ENCODE results near the gene CHAC2.
A peak's percentile ranks its signal among the peaks of the same experiment; 100 is the strongest.
"Not testable (repeated sequence)": the region's sequence is repeated elsewhere in the genome, so short reads cannot be mapped to it uniquely, and the experiment has no call there.

The CHAC2 gene

DNA sequence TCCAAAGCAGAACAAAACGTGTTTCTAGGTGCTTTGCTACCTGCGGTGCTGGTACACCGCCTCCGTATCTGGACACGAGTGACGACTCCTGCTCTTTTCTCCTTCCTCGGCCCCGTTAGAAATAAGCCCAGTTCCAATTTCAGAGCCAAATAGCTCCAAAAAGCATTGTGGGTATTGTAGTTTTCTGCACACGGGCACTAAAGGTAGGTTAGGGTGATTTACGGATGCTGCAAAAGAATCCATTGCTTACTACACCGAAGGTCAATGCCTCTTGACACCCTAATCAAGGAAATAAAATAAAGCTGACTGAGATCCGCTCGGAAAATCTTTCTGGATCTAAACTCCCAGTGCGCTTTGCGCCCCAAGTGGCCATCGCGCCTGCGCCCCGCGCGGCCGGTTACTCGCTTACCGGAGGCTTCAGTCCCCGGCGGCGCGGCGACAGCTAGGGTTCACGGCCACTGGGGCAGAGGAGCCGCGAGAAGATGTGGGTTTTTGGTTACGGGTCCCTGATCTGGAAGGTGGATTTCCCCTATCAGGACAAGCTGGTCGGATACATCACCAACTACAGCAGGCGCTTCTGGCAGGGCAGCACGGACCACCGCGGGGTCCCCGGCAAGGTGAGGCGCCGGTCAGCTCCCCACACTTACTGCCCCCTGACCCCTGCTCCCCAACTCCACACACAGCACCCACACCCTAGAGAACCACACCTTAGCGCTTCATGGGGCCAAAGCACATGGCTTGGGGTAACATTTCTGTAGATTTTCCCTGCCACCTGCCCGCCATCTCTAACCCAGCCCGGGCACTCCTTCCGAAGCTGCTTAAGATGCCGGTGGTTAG, at the start of gene CHAC2:
Gene CHAC2, plus strand, starts transcription at position 400 of the 837 bp plus-strand sequence. Its CDS starts 83 bp downstream, at position 483.
- peak; percentile 77 for DNase-seq

DNA sequence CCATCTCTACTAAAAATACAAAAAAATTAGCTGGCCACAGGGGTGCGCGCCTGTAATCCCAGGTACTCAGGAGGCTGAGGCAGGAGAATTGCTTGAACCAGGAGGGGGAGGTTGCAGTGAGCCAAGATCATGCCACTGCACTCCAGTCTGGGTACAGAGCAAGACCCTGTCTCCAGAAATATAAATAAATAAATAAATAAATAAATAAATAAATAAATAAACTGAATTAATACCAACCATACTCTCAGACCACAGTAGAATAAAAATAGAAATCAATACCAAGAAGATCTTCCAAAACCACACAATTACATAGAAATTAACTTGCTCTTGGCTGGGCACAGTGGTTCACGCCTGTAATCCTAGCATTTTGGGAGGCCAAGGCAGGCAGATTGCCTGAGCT, 46.7 kb upstream of the CHAC2 start:
- not testable (repeated sequence) for DNase-seq

DNA sequence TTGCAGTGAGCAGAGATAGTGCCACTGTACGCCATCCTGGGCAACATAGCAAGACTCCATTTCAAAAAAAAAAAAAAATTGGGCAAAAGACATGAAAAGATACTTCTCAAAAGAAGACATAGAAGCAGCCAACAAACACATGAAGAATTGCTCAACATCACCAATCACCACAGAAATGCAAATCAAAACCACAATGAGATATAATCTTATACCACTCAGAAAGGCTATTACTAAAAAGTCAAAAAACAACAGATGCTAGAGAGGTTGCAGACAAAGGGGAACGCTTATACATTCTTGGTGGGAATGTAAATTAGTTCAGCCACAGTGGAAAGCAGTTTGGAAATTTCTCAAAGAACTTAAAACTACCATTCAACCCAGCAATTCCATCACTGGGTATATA, 43.1 kb upstream of the CHAC2 start:
- peak; percentile 20 for DNase-seq

DNA sequence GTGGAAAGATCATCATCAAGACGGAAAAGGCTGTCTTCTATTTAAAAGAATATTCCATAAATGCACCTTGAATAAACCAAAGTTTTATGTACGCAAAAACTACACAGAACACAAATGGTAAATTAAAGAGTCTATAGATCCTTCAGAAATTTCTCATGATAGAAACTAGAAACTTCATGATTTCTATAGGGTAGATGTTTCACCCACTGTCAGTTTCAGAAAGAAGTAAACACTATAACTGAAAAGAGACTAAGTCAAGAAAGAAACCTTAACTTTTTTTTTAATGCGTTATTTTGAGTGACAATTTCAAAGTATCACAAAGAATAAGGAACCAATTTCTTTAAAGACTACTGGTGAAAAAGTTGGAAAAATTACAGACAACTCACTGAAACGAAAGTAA, 41.9 kb upstream of the CHAC2 start:
- DNase-seq: no peak

DNA sequence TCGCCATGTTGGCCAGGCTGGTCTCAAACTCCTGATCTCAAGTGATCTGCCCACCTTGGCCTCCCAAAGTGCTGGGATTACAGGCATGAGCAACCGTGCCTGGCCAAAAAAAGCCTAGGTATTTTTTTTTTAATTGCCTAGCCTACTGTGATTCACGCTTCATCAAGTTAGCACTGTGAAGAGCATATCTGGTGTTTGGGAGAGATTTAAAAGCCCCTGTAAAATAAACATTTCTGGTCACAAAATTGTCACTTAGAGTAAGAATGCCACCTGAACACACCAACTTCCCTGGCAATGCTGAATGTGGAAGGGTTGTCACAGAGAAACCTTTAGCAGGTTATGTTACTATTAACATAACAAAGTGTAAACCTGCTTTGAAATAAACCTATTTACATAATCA, 39.7 kb upstream of the CHAC2 start:
- DNase-seq: no peak

DNA sequence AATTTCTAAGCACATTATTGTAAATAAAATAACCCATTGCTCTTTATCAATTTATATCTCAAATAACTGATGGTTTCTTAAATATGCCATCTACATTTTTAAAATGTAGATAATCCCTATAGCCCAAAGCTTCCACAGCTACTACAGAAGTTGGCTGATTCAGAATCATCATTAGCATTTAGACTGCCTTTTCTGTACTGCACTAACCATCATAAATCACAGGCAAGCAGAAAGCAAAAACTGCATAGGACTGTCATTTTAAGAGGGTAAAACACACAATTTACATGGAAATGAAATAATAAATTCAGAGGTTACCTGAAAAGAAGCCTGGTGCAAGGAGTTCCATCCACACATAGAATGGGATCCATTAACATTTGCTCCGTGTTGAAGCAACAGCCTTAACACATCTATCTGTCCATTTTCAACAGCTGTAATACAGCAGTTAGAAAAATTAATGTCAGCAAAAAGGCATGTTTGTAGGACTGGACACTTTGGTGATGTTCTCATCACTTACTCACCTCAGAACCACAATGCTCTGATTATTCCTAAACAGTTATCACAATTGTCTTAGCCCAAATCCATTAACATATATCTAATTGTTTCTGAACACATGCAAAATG, 38.4 kb upstream of the CHAC2 start:
- no peak for DNase-seq

DNA sequence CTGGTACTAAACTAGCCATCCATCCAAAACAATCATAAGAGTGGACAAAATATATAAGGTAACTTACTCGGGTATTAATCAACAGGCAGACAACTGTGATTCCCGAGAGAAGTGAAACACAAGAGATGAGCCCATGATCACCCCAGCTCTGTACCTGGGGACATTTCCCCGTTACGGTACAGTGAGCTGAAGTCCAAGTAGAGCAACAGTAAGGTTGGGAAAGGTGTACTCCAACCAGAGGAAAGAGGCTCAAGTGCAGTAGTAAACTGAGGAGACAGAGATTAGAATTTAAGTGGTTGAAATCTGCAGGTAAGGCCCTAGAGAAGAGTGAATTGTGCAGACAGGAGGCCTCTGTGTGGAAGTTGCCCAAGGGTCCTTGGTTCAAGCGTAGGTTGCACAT, 30.5 kb upstream of the CHAC2 start:
- no peak for DNase-seq

DNA sequence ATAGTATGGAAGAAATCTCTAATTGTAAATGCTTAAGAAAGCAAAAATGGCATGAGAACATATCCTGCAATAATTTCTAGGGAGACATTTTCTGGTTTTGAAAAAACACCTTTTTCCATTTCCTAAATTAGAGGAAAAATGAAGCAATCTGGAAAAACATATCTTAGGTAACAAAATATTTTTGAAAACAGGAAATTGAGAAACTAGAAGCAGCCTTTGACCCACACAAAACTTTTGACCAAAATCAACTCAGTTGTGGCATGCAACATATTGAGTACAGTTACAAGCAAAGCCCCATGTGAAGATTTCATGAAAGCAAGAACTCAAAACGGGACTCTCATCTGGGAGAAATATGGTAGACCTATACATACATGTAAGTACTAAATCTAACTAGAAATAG, 28.6 kb upstream of the CHAC2 start:
- DNase-seq: no peak

DNA sequence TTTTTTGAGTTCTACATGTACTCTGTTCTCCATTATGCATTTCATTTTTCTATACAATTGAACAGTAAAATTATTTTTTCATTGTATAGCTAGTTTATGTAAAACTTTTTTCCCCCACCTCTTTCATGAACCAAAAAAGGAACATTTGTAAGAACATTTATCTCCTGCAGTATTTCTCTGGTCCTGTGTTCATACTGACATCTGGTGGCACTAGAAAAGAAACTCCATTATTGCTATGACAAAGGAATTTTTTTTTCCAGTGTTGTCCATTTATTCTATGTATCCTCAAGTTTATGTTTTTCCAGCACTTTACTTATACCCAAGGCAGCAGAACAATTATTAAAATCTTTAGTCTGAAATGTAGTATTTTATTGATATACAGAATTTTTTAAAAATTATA, 27.4 kb upstream of the CHAC2 start:
- DNase-seq: peak; percentile 35

DNA sequence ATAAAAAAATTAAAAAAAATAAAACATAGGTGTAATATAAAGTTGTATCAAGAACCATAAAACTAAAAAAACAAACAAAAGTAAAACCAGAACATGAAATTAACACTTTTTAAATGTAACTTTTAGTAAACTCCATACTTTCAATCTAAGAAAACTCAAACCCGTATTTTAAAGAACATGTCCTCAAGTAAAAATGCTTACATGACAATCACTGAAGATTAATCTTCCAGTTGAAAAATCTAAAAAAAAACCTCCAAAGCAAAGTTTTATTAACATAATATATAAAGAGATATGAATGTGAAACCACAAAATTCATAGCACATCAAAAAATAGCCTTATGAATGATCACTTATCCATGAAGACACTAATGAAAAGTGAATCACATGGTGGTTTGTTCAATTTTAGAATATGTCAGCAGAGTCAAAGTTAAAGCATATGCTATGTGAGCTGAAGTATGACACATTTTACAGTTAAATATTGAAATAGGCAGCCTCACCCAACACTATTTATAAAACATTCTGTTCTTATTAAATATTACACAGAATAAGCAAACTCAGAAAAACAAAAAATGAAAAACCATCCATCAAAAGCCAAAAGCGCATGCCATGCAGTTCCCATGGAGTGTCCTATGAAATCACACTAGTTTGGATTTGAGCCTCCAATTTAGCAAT, 23.1 kb upstream of the CHAC2 start:
- DNase-seq: peak; percentile 11

DNA sequence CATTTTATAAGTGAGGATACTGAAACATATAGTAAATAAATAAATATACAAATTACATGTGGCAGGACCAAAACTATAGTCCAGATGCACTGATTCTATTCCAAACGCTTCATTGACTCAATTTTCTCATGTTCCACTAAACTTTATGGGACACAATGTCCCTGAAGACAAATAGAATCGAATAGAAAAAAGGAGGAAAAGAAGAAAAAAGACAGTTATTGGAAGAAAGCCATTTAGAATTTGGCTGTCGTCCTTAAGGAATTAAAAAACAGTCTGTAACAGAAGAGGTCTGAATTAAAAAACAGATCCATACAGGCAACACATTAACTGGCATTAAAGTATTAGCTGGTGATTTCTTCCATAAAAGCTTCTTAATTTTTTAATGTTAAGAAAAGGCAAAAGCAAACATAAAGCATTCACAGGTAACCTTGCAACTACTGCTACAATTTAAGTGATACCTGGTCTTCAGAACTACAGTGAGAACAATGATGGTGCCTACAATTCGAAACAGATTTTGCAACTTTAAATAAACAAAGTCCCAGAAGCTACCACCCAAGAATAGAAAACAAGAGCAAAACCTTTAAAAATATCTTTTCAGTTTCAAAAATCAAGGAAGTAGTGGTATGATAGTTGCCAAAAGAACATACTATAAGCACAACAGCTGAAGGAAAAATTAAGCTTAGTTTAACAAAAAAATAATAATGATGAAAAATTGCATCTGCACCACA, 17.4 kb upstream of the CHAC2 start:
- no peak for DNase-seq

DNA sequence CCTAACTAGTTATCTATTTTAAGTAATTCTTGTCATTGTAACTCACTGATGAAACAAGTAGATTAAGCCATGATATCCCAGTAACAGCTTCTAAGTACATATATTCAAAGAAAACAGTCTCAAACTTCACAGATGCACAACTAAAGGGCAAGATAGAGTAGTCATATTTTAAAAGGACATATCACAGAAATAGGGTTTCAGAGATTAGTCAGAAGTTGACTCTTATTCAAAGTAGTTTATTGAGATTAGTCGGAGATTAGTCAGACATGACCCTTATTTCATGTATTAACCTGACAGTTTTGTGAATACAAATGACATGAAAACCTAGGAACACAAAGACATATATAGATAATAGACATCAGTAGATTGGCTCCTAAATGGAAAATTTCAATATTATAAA, 15.9 kb upstream of the CHAC2 start:
- DNase-seq: peak; percentile 79

DNA sequence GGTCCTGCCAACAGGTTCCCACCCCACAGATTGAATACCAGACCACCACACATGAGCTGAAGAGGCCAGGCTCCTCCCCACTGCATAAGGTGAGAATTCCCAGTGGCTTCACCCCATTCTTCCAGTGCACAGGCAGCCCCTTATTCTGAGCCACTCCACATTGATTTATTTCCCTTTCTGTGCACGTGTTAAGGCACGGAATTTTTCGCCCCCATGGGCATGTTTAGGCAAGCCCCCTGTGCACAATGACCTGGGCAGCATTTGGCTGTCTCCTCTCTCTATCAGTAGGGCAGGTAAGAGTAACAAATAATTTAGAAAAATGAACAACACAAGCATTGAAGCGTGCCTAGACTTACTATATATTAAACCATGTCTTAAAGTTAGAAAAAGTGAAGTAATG, 15.2 kb upstream of the CHAC2 start:
- DNase-seq: no peak

DNA sequence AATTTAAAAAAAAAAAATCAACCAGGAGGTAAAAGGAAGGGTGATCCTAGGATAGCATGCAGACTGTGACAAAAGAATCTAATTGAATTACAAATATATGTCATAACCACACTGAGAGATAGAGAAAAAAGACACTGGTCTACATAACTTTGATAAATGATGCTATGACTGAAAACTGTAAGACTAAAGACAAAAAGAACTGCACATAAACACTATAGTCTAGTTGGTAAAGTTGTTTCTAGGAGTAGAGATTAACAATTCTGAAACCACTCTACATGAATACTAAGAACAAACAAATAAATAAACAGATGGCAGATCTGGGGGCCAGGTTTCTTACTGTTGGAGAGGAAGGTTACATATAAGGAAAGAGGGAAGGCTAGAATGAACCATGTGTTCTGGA, 14.6 kb upstream of the CHAC2 start:
- DNase-seq: no peak

DNA sequence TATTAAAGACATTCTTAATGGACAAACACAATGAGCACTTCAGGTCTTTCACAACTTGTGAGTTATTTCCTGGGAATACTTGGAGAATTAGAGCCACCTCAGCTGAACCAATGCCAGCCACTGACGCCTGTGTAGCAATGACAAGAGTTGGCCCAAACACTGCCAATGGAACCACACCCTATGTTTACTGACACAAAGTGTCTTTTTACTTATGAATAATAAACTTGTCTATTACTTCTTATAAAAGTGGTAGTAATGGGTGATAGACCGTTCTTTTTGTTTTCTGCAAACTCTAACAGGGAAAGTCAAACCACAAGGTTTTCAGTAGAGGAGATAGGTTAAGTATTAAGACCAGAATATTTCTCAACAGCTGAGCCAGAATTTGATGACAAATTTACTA, 12.5 kb upstream of the CHAC2 start:
- DNase-seq: peak; percentile 33

DNA sequence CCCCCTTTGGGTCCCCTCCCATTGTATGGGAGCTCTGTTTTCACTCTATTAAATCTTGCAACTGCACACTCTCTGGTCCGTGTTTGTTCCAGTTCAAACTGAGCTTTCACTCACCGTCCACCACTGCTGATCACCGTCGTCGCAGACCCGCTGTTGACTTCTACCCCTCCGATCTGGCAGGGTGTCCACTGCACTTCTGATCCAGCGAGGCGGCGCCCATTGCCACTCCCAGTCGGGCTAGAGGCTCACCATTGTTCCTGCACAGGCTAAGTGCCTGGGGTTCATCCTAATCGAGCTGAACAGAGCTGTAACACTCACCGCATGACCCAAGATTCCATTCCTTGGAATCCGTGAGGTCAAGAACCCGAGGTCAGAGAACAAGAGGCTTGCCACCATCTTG, 11.0 kb upstream of the CHAC2 start:
- DNase-seq: no peak

DNA sequence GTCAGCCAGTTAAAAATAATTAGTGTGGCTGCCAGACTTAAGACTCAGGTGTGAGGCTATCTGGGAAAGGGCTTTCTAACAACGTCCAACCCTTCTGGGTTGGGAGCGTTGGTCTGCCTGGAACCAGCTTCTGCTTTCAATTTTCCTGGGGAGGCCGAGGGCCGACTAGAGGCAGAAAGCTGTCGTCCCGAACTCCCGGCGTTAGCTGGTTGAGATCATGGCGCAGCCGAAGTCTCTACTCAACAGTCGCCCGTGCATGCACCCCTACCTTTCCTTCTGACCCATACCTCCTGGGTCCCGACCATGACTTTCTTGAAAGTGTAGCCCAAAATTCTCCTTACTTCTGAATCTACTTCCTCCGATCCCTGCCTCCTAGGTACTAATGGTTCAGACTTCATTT, 10.4 kb upstream of the CHAC2 start:
- DNase-seq: not testable (repeated sequence)

DNA sequence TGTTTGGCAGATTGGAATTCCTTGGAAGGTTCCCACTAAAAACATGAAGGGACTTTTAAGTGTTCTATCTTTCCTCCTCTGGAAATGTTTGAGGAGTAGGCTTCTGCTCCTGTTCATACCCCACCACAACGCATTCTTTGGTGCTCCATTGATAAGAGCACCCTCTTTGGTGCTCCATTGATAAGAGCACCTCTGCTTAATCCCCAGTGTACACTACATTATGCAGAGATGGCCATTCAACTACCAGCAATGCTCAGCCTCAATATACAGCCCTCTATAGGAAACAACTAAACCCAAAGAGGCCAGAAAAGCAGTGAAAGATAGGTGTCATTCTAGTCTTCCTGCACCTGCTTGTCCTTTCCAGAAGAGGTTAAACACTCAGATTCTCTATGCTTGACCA, 1.8 kb upstream of the CHAC2 start:
- DNase-seq: no peak

DNA sequence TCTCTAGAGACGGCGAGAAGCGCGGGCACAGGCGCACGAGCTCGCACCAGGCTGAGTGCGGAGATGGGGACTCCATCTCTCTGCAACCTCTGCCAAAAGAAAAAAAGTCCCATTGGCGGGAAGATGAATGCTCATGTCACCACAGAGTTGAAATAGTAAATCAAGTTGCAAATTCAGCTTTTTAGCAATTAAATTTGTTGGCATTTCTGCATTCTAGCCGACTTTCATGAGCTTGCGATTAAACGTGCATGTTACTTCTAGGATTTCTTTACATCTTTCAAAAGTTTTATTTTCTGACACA, 588 bp downstream of the CHAC2 start:
- no peak for DNase-seq

DNA sequence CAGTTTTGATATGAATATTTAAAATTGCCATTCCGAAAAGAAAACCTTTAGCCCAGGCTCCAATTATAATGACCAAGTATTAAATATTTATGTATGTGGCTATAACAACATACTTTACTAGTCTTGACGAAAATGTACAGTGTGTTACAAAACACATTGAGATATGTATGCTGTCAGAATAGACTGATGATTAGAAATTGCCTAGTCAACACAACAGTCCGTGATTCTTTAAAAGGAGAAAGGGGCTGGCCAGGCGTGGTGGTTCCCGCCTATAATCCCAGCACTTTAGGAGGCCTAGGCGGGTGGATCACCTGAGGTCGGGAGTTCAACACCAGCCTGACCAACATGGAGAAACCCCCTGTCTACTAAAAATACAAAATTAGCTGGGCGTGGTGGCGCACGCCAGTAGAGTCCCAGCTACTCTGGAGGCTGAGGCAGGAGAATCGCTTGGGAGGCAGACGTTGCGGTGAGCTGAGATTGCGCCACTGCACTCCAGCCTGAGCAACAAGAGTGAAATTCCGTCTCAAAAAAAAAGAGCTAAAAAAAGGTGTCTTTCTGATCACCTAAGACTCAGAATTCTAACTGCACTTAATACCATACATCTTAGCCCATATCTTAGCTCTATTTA, 1.8 kb downstream of the CHAC2 start:
- no peak for DNase-seq

DNA sequence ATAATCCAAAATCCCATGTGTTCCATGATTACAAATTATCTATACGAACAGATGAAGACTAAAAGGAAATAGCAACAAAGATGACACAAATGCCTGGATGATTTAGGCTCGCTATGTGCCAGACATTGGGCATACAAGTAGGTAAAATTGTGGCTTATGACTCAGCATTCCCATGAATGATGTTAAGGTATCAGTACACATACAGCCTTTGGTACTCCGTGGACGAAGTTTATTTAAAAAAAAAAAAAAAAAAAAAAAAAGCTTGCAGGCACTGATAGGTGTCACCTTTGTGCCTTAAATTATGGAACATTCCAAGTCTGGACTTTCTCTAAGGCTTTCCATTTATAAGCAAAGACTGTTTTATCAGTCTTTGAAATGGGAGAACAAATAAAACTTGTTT, 2.7 kb downstream of the CHAC2 start:
- no peak for DNase-seq

DNA sequence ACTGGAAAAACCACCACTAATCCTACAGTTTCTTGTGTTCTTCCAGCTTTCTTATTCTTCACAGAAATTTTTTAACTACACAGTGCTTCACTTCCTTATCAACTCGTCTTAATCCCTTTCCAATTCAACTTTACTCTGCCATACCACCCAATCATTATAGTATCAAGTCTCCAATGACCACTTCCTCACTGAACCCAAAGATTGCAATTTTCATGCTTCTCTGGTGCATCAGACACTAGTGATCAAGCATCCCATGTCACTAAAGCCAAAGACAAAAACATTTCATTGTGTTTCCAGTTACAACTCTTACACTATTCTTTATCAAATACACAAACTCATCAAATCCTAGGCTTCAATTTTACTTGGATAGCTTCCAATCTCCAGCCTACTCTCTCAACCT, 9.5 kb downstream of the CHAC2 start:
- DNase-seq: no peak

DNA sequence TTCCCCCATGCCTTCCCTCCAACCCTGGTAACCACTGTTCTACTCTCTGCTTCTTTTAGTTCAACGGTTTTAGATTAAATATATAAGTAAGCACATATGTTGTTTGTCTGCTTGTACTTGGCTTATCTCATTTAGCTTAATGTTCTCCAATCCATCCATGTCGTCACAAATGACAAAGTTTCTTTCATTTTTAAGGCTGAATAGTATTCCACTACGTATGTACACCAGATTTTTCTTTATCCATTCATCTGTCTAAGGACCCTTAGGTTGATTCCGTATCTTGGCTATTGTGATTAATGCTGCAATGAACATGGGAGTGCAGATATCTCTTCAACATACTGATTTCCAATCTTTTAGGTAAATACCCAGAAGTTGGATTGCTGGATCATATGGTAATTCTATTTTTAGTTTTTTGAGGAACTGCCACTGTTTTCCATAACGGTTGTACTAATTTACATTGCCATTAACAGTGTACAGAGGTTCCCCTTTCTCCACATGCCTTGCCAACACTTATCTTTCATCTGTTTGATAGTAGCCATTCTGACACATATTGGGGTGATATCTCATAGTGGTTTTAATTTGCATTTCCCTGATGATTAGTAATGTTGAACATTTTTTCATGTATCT, 11.0 kb downstream of the CHAC2 start:
- DNase-seq: no peak

Data from HCEC 1CT (cell line).